NB4 (cell line): Measurements from ENCODE around the gene FKBP1B.

Experiments used
- POLR2A ChIP-seq: IDR thresholded peaks from 2 replicates; pipeline ENCODE4 v1.6.1; 2011; ENCODE audit warnings: mild to moderate bottlenecking; ENCODE audit not compliant: insufficient read length; ENCODE audit errors: extremely low read depth
- TF ChIP-seq, protein P1 (sequence below): IDR thresholded peaks from one replicate; pipeline ENCODE4 v1.5.1; 2012; ENCODE audit warnings: low read depth, low read length

DNA sequence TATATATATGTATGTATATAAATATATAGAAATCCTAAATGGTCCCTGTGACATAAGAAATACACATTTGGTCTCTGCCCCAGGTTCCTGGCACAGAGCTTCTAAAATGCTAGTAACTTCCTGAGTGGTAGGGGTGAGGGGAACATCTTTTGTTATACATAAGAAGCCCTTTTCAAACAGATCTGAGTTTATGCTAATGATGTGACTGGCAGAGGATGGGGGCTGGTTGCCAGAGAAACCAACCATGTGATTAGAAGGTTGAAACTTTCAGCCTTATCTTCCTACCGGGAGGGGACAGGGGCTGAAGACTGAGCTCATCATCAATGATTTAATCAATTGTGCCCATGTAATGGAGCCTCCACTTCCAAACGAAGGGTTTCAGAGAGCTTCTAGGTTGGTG, 23.3 kb upstream of the FKBP1B start:
- TF ChIP-seq, protein P1, sequence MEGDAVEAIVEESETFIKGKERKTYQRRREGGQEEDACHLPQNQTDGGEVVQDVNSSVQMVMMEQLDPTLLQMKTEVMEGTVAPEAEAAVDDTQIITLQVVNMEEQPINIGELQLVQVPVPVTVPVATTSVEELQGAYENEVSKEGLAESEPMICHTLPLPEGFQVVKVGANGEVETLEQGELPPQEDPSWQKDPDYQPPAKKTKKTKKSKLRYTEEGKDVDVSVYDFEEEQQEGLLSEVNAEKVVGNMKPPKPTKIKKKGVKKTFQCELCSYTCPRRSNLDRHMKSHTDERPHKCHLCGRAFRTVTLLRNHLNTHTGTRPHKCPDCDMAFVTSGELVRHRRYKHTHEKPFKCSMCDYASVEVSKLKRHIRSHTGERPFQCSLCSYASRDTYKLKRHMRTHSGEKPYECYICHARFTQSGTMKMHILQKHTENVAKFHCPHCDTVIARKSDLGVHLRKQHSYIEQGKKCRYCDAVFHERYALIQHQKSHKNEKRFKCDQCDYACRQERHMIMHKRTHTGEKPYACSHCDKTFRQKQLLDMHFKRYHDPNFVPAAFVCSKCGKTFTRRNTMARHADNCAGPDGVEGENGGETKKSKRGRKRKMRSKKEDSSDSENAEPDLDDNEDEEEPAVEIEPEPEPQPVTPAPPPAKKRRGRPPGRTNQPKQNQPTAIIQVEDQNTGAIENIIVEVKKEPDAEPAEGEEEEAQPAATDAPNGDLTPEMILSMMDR = no peak
- no peak for TF ChIP-seq POLR2A
